WTC11 (cell line): ENCODE data around the gene PPP1R14D. TPM values are rescaled to one million over a fixed set of nuclear protein-coding genes. Genes with fewer than 3 reads are reported as not detected.

Experiments
- CREB1 ChIP-seq: sonication (generic); formaldehyde crosslinking; IDR thresholded peaks from 2 replicates; pipeline ENCODE4 v1.8.0; 2023; ENCODE audit warnings: mild to moderate bottlenecking, missing genetic modification reagents
- E2F4 ChIP-seq: sonication (generic); formaldehyde crosslinking; IDR thresholded peaks from 2 replicates; pipeline ENCODE4 v1.8.1; 2022; ENCODE audit warnings: low read depth, mild to moderate bottlenecking, moderate library complexity, missing genetic modification reagents, borderline replicate concordance
- E2F5 ChIP-seq: sonication (generic); formaldehyde crosslinking; IDR thresholded peaks from 2 replicates; pipeline ENCODE4 v1.8.1; 2022; ENCODE audit warnings: mild to moderate bottlenecking, moderate library complexity, missing genetic modification reagents
- EMX1 ChIP-seq: fragments of 250-450 bp; sonication (Bioruptor Pico); IDR thresholded peaks from 2 replicates; pipeline ENCODE4 v1.8.0; 2021; ENCODE audit warnings: mild to moderate bottlenecking
- FOXK1 ChIP-seq: sonication (generic); formaldehyde crosslinking; IDR thresholded peaks from 2 replicates; pipeline ENCODE4 v1.8.0; 2022; ENCODE audit warnings: mild to moderate bottlenecking, moderate library complexity, missing genetic modification reagents
- FOXP1 ChIP-seq: sonication (generic); formaldehyde crosslinking; IDR thresholded peaks from 2 replicates; pipeline ENCODE4 v1.8.0; 2022; ENCODE audit warnings: missing genetic modification reagents, mild to moderate bottlenecking, moderate library complexity, borderline replicate concordance
- JUN ChIP-seq: sonication (generic); formaldehyde crosslinking; IDR thresholded peaks from 2 replicates; pipeline ENCODE4 v1.8.0; 2023; ENCODE audit warnings: mild to moderate bottlenecking, missing genetic modification reagents
- KAT7 ChIP-seq: sonication (generic); formaldehyde crosslinking; IDR thresholded peaks from 2 replicates; pipeline ENCODE4 v1.8.1; 2023; ENCODE audit warnings: missing genetic modification reagents, mild to moderate bottlenecking, borderline replicate concordance
- NFE2L1 ChIP-seq: sonication (generic); formaldehyde crosslinking; IDR thresholded peaks from 2 replicates; pipeline ENCODE4 v1.8.1; 2023; ENCODE audit warnings: missing genetic modification reagents
- NR3C1 ChIP-seq: sonication (generic); formaldehyde crosslinking; conservative IDR thresholded peaks from 2 replicates; pipeline ENCODE4 v1.8.1; 2023; ENCODE audit warnings: low read depth, mild to moderate bottlenecking, missing genetic modification reagents
- PRDM15 ChIP-seq: sonication (generic); formaldehyde crosslinking; IDR thresholded peaks from 2 replicates; pipeline ENCODE4 v1.8.0; 2022; ENCODE audit warnings: missing genetic modification reagents
- RORB ChIP-seq: fragments of 250-450 bp; sonication (Bioruptor Pico); IDR thresholded peaks from 2 replicates; pipeline ENCODE4 v1.9.0; 2021; ENCODE audit warnings: mild to moderate bottlenecking
- SOX15 ChIP-seq: fragments of 250-450 bp; sonication (Bioruptor Pico); IDR thresholded peaks from 2 replicates; pipeline ENCODE4 v1.9.0; 2021; ENCODE audit warnings: mild to moderate bottlenecking
- SP1 ChIP-seq: sonication (generic); formaldehyde crosslinking; conservative IDR thresholded peaks from 2 replicates; pipeline ENCODE4 v1.8.1; 2022; ENCODE audit warnings: missing genetic modification reagents
- ZNF232 ChIP-seq: sonication (generic); formaldehyde crosslinking; IDR thresholded peaks from 2 replicates; pipeline ENCODE4 v1.8.0; 2022; ENCODE audit warnings: mild to moderate bottlenecking, missing genetic modification reagents
- ZNF396 ChIP-seq: fragments of 250-450 bp; sonication (Bioruptor Pico); IDR thresholded peaks from 2 replicates; pipeline ENCODE4 v1.8.0; 2021; ENCODE audit warnings: mild to moderate bottlenecking, moderate library complexity, borderline replicate concordance
- ZNF423 ChIP-seq: fragments of 250-450 bp; sonication (Bioruptor Pico); IDR thresholded peaks from 2 replicates; pipeline ENCODE4 v2.1.2; 2022; ENCODE audit warnings: mild to moderate bottlenecking, moderate library complexity
- ZSCAN18 ChIP-seq: fragments of 250-450 bp; sonication (Bioruptor Pico); IDR thresholded peaks from 2 replicates; pipeline ENCODE4 v2.1.2; 2022; ENCODE audit warnings: mild to moderate bottlenecking, moderate library complexity
- total RNA-seq: library from RNA; stranded (reverse); gene quantifications from 3 replicates; pipeline ENCODE4 v1.2.3, GENCODE V29; 2021
- TF ChIP-seq, protein P1 (sequence below): sonication (generic); formaldehyde crosslinking; IDR thresholded peaks from 2 replicates; pipeline ENCODE4 v1.8.0; 2022; ENCODE audit warnings: mild to moderate bottlenecking, missing genetic modification reagents
- TF ChIP-seq, protein P2 (sequence below): sonication (generic); formaldehyde crosslinking; IDR thresholded peaks from 2 replicates; pipeline ENCODE4 v1.8.1; 2023; ENCODE audit warnings: mild to moderate bottlenecking, missing genetic modification reagents, moderate library complexity
- TF ChIP-seq, protein P3 (sequence below): fragments of 250-450 bp; sonication (Bioruptor Pico); conservative IDR thresholded peaks from 2 replicates; pipeline ENCODE4 v1.9.0; 2021; ENCODE audit warnings: mild to moderate bottlenecking
- TF ChIP-seq, protein P4 (sequence below): sonication (generic); formaldehyde crosslinking; IDR thresholded peaks from 2 replicates; pipeline ENCODE4 v1.8.1; 2023; ENCODE audit warnings: mild to moderate bottlenecking, missing genetic modification reagents
- TF ChIP-seq, protein P5 (sequence below): sonication (generic); formaldehyde crosslinking; IDR thresholded peaks from 2 replicates; pipeline ENCODE4 v1.8.0; 2022; ENCODE audit warnings: mild to moderate bottlenecking, missing genetic modification reagents

Gene PPP1R14D
- total RNA-seq, 1 experiment from 2014 or later = not detected

DNA sequence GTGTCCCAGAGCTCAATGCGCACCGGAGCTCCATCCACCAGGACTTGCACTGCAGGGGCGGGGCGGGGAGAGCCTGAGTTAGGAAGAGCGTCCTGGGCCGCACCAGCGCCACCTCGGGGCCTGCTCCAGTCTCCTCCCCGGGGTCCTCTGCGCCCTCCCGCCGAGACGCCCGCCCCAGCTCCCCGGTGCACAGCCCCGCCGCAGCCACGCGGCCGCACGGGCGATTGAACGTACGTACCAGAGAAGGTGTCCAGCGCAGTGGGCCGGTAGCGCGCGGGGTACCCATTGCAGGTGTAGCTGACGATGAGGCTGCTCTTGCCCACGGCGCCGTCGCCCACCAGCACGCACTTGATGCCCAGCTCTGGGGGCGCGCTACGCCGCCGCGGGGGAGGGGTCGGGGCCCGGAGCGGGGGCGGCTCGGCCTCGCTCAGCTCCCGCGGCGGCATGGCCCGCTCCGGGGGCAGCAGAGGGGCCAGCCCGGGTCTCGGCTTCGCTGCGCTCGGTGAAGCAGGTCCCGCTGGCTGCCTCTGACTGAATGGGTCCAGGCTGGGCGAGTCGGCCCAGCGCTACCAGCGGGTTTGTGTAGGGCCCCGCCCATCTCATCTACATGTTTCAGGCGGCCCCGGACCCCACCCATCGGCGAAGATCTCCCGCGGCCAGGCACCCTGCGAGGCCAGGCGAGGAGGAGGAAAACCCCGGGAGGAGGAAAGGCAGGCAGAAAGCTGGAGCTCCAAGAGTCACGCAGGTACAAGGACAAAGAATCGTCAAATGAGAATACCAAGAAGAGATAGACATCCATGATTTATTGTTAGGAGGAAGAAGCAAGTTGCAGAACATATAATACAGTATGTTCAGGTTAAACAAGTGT, 45.4 kb upstream of the PPP1R14D start, which contains the start of gene RHOV (continued):
- TF ChIP-seq, protein P1, sequence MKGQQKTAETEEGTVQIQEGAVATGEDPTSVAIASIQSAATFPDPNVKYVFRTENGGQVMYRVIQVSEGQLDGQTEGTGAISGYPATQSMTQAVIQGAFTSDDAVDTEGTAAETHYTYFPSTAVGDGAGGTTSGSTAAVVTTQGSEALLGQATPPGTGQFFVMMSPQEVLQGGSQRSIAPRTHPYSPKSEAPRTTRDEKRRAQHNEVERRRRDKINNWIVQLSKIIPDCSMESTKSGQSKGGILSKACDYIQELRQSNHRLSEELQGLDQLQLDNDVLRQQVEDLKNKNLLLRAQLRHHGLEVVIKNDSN (CRISPR knock-in tag) = no peak
- TF ChIP-seq ZNF396 (CRISPR knock-in tag) (no peak), E2F5 (peak; percentile 78; the same call in 1 of the 2 replicates), NFE2L1 (CRISPR knock-in tag) (no peak), KAT7 (CRISPR knock-in tag) (no peak), FOXK1 (CRISPR knock-in tag) (peak; percentile 41; the same call in 1 of the 2 replicates), ZNF232 (CRISPR knock-in tag) (peak; percentile 73; the same call in 1 of the 2 replicates), EMX1 (no peak), ZSCAN18 (CRISPR knock-in tag) (no peak), E2F4 (CRISPR knock-in tag) (no peak), SOX15 (CRISPR knock-in tag) (no peak), PRDM15 (CRISPR knock-in tag) (no peak), JUN (CRISPR knock-in tag) (no peak), NR3C1 (CRISPR knock-in tag) (no peak), FOXP1 (CRISPR knock-in tag) (peak; percentile 83), RORB (CRISPR knock-in tag) (no peak), CREB1 (CRISPR knock-in tag) (no peak), ZNF423 (CRISPR knock-in tag) (peak; percentile 92), SP1 (peak; percentile 48)
- TF ChIP-seq, protein P2, sequence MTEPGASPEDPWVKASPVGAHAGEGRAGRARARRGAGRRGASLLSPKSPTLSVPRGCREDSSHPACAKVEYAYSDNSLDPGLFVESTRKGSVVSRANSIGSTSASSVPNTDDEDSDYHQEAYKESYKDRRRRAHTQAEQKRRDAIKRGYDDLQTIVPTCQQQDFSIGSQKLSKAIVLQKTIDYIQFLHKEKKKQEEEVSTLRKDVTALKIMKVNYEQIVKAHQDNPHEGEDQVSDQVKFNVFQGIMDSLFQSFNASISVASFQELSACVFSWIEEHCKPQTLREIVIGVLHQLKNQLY = no peak
- TF ChIP-seq, protein P3, sequence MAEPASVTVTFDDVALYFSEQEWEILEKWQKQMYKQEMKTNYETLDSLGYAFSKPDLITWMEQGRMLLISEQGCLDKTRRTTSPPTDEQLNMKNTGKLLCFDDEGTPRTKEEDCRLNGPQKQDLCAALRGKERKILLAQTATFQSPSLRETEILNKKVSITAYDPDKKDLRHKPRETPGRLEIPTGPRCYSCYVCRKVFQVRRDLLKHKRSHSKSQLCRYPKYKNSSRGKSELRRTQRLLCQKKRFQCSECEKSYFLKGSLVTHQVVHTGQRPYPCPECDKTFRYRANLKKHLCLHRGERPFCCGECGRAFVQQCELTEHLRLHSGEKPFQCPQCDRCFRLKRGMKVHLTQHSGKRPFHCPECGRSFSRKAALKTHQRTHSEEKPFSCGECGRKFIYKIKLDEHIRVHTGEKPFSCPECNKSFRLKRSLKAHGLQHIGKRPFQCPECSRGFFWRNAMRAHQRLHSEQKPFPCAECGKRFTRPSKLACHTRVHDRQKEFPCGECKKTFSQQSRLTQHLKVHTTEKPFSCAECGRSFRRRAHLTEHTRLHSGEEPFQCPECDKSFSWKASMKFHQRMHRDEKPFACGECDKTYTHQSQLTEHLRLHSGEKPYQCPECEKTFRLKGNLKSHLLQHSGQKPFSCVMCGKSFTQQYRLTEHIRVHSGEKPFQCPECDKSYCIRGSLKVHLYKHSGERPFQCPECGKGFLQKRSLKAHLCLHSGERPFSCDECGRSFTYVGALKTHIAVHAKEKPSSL = no peak
- TF ChIP-seq, protein P4, sequence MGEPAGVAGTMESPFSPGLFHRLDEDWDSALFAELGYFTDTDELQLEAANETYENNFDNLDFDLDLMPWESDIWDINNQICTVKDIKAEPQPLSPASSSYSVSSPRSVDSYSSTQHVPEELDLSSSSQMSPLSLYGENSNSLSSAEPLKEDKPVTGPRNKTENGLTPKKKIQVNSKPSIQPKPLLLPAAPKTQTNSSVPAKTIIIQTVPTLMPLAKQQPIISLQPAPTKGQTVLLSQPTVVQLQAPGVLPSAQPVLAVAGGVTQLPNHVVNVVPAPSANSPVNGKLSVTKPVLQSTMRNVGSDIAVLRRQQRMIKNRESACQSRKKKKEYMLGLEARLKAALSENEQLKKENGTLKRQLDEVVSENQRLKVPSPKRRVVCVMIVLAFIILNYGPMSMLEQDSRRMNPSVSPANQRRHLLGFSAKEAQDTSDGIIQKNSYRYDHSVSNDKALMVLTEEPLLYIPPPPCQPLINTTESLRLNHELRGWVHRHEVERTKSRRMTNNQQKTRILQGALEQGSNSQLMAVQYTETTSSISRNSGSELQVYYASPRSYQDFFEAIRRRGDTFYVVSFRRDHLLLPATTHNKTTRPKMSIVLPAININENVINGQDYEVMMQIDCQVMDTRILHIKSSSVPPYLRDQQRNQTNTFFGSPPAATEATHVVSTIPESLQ (CRISPR knock-in tag) = no peak
- TF ChIP-seq, protein P5, sequence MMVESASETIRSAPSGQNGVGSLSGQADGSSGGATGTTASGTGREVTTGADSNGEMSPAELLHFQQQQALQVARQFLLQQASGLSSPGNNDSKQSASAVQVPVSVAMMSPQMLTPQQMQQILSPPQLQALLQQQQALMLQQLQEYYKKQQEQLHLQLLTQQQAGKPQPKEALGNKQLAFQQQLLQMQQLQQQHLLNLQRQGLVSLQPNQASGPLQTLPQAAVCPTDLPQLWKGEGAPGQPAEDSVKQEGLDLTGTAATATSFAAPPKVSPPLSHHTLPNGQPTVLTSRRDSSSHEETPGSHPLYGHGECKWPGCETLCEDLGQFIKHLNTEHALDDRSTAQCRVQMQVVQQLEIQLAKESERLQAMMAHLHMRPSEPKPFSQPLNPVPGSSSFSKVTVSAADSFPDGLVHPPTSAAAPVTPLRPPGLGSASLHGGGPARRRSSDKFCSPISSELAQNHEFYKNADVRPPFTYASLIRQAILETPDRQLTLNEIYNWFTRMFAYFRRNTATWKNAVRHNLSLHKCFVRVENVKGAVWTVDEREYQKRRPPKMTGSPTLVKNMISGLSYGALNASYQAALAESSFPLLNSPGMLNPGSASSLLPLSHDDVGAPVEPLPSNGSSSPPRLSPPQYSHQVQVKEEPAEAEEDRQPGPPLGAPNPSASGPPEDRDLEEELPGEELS (CRISPR knock-in tag) = 0 out of 2 replicates have a peak, but pooled peaks have one; percentile 23
